Fibroblast of lung (primary cell): ENCODE data around the gene UPK1A.

Experiments
- EZH2 ChIP-seq: IDR thresholded peaks from 2 replicates; pipeline ENCODE4 v1.5.1; 2012; ENCODE audit warnings: low read length, control low read depth, mild to moderate bottlenecking; ENCODE audit errors: missing control alignments
- TF ChIP-seq, protein P1 (sequence below), 2 donors: IDR thresholded peaks in 1 of 2; conservative IDR thresholded peaks in 1 of 2; 1 replicate in 1 of 2; 2 replicates in 1 of 2; pipeline ENCODE4 v1.5.1; 2011 to 2012; ENCODE audit warnings: low read length in 2 of 2, control low read depth in 1 of 2, inconsistent platforms in 1 of 2, low read depth in 1 of 2, mild to moderate bottlenecking in 1 of 2

DNA sequence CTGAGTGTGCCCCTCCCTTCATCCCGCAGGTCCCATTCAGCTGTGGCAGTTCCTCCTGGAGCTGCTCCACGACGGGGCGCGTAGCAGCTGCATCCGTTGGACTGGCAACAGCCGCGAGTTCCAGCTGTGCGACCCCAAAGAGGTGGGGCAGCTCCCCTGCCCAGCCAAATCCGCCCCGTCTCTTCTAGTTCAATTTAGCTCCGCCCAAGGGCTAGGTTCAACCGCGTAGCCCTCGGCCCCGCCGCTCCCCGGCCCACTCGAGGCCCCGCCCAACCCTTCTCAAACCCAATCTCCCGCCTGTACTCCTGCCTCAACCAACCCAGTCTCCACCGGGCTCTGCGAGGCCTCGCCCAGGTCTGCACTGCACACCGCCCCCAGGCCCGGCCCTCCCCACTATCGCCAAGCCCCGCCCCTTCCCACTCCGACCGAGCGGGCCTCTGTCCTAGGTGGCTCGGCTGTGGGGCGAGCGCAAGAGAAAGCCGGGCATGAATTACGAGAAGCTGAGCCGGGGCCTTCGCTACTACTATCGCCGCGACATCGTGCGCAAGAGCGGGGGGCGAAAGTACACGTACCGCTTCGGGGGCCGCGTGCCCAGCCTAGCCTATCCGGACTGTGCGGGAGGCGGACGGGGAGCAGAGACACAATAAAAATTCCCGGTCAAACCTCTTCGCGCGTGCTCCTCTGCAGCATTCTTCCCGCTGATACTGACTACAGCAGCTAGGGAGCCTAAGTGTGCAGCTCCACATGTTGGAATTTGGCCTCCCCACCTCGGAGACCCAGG, 21.9 kb upstream of the UPK1A start:
- TF ChIP-seq, protein P1, sequence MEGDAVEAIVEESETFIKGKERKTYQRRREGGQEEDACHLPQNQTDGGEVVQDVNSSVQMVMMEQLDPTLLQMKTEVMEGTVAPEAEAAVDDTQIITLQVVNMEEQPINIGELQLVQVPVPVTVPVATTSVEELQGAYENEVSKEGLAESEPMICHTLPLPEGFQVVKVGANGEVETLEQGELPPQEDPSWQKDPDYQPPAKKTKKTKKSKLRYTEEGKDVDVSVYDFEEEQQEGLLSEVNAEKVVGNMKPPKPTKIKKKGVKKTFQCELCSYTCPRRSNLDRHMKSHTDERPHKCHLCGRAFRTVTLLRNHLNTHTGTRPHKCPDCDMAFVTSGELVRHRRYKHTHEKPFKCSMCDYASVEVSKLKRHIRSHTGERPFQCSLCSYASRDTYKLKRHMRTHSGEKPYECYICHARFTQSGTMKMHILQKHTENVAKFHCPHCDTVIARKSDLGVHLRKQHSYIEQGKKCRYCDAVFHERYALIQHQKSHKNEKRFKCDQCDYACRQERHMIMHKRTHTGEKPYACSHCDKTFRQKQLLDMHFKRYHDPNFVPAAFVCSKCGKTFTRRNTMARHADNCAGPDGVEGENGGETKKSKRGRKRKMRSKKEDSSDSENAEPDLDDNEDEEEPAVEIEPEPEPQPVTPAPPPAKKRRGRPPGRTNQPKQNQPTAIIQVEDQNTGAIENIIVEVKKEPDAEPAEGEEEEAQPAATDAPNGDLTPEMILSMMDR (conservative IDR thresholded peaks at IDR 0.05 in 1 of 2, IDR thresholded peaks at IDR 0.05 in 1 of 2; ENCODE audit: low read depth in 1 of 2, low read length in 2 of 2): no peak
- no peak for TF ChIP-seq EZH2
